NAMALWA (cell line): ENCODE measurements around the gene PALM2AKAP2.

Experiments used
- DNase-seq: peaks from one replicate; pipeline ENCODE4 v3.0.0-alpha.2; 2015; ENCODE audit warnings: low spot score

Gene PALM2AKAP2

DNA sequence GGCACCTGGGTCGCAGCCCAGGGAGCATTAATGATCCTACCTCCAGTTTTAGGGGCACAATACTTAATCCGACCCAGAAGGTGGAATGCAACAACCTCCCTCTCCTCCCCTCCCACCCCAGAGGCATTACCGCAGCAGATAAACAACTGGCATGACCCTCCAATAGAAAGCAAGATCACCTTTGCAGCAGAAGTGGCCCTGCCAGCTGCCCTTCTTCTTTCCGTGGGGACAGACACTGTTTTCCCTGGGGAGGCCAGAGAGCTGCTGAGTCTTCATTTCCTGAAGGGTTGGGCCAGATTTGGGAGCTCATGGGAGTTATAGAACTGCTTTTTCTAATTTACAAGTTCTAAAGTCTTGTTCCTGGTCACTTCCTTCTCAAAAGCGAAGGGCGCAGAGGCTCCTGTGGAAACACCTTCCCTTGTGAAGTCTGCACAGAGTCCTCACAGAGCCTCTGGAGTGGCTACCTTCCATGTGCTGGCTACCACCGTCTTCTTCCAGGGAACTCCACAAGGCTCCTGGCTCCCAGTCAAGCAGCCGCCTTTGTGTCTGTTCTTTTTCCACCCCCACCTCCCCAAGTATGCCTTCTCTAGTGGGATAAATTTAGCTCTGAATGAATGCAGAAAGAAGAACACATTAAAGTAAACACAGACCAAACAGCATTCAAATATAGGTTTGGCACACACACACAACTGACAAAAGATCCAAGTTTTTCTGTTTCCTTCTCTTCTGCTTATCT lies 8.0 kb upstream of the PALM2AKAP2 start:
- DNase-seq: no peak

- DNase-seq: no peak
Measured at GRCh38 chr9:109775516-109775915, 4.5 kb upstream of the PALM2AKAP2 start.

- DNase-seq: no peak
Measured at GRCh38 chr9:109776391-109776790, 3.6 kb upstream of the PALM2AKAP2 start.

- no peak for DNase-seq
Measured at GRCh38 chr9:109780453-109781033, 545 bp downstream of the PALM2AKAP2 start.

DNA sequence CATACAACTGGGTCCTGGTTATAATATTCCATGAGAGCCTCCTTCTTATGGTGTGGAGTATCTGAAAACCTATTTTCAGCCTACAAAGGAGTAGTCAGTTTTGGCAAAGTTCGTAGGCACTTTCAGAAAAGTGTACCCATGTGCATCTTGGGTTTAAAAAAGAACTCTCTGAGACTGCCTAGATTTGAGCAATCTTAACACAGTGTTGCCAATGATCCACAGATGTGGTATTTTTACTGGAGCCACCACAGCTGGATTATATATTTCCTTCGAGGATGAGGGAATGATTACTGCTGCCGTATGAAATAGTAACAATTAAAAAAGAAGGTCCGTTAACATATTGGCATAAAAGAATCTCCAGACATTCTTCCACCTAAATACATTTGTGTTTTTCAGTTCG lies 1.1 kb downstream of the PALM2AKAP2 start:
- no peak for DNase-seq

DNA sequence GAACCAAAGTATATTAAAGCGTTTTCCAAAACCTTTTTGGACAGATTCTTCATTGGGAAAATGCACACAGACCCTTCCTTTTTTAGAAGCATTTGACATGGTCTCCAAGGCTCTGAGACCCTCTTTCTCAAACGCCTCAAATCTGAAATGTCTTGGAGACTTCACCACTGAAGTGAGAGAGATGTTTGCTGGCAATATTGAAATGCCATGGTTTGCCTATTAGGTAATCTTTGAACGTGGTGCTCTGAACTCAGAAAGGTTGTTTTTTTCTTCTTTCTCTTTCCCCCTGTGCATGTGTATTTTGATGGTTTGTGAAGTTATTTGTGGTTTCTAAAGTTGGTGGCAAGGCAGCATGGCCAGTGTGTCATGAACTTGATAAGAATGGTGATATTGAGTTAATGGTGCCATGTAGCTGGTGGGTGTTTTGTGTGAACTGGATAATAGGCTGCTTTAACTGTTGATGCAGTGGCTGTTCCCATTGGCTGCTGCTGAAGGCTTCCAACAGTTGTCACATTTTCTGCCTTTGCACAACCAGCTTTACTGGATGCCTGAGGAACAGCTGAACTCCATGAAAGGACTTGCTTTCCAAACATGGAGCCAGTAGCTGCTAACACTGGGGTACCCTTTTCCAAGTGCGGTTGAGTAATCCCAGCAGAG lies 1.7 kb downstream of the PALM2AKAP2 start:
- DNase-seq: no peak

DNA sequence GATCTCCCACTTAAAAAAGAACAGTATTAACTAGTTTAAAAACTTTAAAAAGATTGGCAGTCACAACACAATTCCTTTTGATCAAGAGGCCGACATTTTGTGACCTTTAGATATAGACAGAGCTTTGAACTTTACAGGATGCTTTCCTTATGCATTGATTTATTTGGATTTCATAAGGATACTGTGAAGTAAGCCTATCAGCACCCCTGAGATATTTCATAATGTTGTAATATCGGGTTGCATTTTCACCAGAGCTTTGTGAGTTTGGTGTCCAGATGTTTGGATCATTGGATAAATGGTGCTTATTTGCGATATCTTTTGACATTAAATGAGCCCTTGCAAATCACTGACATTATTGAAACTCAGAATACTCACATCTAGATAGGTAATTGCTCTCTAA lies 7.7 kb downstream of the PALM2AKAP2 start:
- DNase-seq: no peak

- no peak for DNase-seq
Measured at GRCh38 chr9:109789556-109789955, 9.6 kb downstream of the PALM2AKAP2 start.

DNA sequence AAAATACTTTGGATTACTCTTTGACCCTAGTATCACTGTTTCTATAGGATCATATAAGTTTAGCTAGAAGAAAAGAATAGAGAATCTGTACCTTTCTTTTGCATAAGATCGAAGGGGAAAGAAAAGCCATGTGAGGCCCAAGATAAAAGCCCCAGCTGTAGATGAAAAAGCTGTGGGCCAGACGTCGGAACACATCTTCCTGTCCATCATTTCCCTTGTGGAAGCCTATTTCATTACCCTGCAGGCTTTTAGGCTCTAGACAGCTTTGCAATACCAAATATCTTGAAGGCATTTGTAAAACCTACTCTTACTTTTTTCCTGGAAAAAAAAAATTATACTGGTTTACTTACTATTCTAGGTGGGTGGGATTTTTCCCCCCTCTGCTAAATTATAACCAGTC lies 10.0 kb downstream of the PALM2AKAP2 start:
- no peak for DNase-seq

GRCh38 chr9:109791003-109791677 lies 11.1 kb downstream of the PALM2AKAP2 start:
- no peak for DNase-seq

- DNase-seq: no peak
Measured at GRCh38 chr9:109791747-109792146, 11.7 kb downstream of the PALM2AKAP2 start.

GRCh38 chr9:109792951-109793546 lies 13.1 kb downstream of the PALM2AKAP2 start:
- no peak for DNase-seq

GRCh38 chr9:109793921-109794320 lies 13.9 kb downstream of the PALM2AKAP2 start:
- DNase-seq: no peak

- no peak for DNase-seq
Measured at GRCh38 chr9:109794361-109795012, 14.5 kb downstream of the PALM2AKAP2 start.

GRCh38 chr9:109795613-109796012 lies 15.6 kb downstream of the PALM2AKAP2 start:
- no peak for DNase-seq

- DNase-seq: no peak
Measured at GRCh38 chr9:109796078-109796477, 16.1 kb downstream of the PALM2AKAP2 start.

GRCh38 chr9:109797006-109797405 lies 17.0 kb downstream of the PALM2AKAP2 start:
- DNase-seq: no peak

- DNase-seq: no peak
Measured at GRCh38 chr9:109797509-109797908, 17.5 kb downstream of the PALM2AKAP2 start.

- no peak for DNase-seq
Measured at GRCh38 chr9:109799141-109799540, 19.1 kb downstream of the PALM2AKAP2 start.

- DNase-seq: no peak
Measured at GRCh38 chr9:109799792-109800191, 19.8 kb downstream of the PALM2AKAP2 start.

DNA sequence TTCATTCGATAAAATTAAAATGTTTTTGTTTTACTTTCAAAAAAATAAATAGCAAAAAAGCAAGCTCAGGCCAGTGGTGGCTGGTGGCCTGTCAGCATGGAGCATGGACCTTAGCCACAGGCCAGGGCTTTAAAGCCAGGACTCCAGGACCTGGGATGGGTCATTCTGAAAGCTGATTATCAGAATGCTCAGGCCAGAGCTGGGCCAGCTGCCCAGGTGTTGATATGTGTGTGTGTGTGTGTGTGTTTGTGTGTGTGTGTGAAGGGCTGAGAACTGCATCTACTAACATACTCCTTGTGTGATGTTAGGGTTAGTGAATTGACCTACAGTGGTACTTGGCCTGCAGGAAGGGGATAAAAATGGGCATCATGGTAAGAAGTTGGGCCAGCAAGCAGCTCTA lies 21.5 kb downstream of the PALM2AKAP2 start:
- no peak for DNase-seq

DNA sequence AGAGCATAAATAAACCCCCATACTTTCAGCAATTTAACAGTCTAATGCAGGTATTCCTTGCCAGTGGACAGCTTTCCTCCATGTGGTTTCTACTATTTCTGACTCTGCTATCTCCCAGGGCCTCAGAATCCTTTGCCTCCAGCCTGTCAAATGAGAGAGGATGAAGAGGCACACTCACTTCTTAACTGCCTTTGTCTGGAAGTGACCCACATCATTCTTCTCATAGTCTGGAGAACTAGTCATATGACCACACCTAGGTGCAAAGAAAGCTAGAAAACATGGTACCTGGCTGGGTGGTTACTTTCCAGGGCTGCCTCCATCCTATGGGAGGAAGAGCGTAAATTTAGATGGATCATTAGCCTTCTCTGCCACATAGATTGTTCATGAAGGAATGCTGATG lies 22.5 kb downstream of the PALM2AKAP2 start:
- DNase-seq: no peak
